HG03442 (cell line): ENCODE data around the gene FBLIM1.

Experiments used
- ATAC-seq: cut with Tn5 transposase; IDR thresholded peaks from one replicate; pipeline ENCODE4 v1.9.1; 2021; ENCODE audit warnings: mild to moderate bottlenecking, moderate library complexity; ENCODE audit not compliant: unreplicated experiment

FBLIM1 gene

GRCh38 chr1:15747378-15747777, 11.2 kb upstream of the FBLIM1 start:
- no peak for ATAC-seq

DNA sequence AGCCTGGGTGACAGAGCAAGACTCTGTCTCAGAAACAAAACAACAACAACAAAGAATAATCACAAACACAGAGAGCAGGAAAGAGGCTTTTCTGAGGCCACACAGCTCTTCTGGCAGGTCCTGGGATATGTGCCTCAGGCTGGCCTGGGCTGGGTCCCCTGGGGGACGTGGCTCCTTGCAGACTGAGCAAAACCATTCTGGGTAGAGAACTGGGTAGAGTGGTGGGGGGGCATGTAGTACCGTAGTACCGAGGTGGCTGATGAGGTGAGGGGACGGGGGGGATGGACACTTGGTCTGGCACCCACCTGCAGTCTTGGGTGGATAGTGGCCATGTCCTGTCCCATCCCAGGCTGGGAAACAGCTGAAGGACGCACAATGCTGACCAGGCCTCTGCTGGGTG, 10.3 kb upstream of the FBLIM1 start:
- ATAC-seq, result no peak

GRCh38 chr1:15748690-15749398, 9.8 kb upstream of the FBLIM1 start:
- ATAC-seq, result no peak

- ATAC-seq, result no peak
Observed at GRCh38 chr1:15749399-15750291, 8.9 kb upstream of the FBLIM1 start.

GRCh38 chr1:15750924-15751323, 7.7 kb upstream of the FBLIM1 start:
- ATAC-seq, result no peak

GRCh38 chr1:15751717-15752116, 6.9 kb upstream of the FBLIM1 start:
- ATAC-seq, result no peak

DNA sequence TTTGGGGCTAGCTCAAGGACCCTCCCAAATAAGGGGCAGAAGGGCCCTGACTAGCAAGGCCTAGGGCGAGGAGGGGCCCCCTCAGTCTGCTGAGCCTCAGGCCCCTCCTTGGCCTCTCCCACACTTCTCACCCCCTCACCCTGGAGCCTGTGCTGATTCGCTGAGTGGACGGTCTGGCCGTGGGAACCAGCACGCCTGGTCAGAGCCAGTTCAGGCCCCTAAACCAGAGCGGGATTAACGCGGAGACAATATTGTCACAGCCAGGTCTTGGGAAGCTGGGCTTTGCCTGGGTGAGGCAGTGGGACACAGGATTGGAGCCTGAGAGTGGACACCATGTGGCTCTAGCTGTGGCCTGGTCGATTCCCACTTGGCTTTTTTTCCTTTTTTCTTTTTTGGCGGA, 4.8 kb upstream of the FBLIM1 start:
- ATAC-seq, result no peak

DNA sequence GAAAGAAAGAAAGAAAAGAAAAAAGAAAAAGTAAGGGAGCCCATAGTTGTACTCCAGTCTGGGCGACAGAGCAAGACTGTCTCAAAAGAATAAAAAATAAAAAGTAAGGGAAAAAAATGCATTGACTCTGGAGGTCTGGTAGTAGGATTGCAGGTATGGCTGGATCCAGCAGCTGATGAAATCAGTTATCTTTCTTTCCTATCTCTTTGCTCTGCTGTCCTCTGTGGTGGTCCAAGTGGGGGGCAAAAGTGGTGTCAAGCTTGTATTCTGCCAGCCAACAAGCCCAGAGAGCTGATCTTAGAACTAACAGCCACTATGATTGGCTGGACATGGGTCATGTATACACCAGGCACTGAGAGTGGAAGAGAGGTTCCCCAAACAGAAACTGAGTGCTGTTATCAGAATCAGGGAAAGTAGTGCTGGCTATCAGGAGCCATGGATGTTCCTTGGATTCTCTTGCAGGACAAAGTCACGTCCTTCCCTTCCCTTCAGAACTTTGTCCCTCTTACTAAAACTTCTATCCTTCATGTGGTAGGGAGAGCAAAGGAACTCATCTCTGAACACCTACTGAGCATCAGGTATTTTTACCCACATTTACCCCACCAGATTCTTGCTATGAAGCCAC, 3.5 kb upstream of the FBLIM1 start:
- no peak for ATAC-seq

- no peak for ATAC-seq
Observed at GRCh38 chr1:15755646-15756040, 3.0 kb upstream of the FBLIM1 start.

GRCh38 chr1:15756143-15757015, 2.2 kb upstream of the FBLIM1 start:
- no peak for ATAC-seq

GRCh38 chr1:15757016-15757543, 1.5 kb upstream of the FBLIM1 start:
- ATAC-seq, result no peak

- no peak for ATAC-seq
Observed at GRCh38 chr1:15757575-15758342, 836 bp upstream of the FBLIM1 start.

GRCh38 chr1:15758953-15759661, 512 bp downstream of the FBLIM1 start:
- ATAC-seq, result no peak

DNA sequence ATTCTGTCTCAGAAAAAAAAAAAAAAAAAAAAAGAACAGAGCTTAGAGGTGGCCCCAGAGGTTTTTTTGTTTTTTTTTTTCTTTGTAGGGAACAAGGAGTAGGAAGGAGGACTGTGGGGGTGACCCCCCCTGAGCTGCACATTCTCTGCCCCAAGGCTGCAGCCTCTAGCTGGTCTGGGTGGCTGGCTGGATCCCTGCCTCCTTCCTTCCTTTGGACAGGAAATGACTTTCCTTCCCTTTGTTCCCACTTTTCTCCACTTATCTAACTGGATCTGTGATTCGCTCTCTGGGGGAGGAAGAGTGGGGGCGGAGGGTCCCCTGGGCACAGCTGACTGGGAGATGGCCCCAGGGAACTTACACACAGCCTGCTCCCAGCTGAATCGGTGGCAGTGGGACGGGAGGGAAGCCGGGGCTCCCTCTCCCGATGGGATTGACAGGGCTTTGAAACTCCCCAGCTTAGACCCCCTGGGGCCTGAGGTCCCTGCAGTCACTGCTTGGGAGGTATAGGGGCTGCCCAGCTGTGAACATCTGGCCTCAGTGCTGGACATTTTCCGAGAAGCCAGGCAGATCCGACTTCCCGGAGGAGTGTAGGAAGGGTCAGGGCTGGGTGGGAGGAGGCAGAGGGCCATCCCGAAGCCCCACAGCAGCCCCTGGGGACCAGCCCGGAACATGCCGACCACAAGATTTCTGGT, 2.1 kb downstream of the FBLIM1 start:
- ATAC-seq, result no peak

GRCh38 chr1:15761366-15762128, 3.0 kb downstream of the FBLIM1 start:
- no peak for ATAC-seq

GRCh38 chr1:15762546-15762945, 4.0 kb downstream of the FBLIM1 start:
- ATAC-seq, result no peak

GRCh38 chr1:15764269-15764764, 5.7 kb downstream of the FBLIM1 start:
- no peak for ATAC-seq

- ATAC-seq, result no peak
Observed at GRCh38 chr1:15764890-15765289, 6.3 kb downstream of the FBLIM1 start.
